SU-DHL-6 (cell line): ENCODE data around the gene STK39.

Source experiments
- H2AFZ ChIP-seq: fragments of 200-600 bp; sonication (generic); 2 replicates; pipeline ENCODE4 v1.6.1; 2014; ENCODE audit warnings: low read depth, mild to moderate bottlenecking, moderate library complexity, mixed read lengths, antibody characterized with exemption, low read length; ENCODE audit not compliant: severe bottlenecking
- H3F3A ChIP-seq: fragments of 200-600 bp; shearing (Covaris generic); 2 replicates; pipeline ENCODE4 v1.6.0; 2016; ENCODE audit warnings: antibody characterized with exemption, mild to moderate bottlenecking; ENCODE audit not compliant: insufficient read depth
- H3K27ac ChIP-seq: fragments of 200-600 bp; sonication (generic); 2 replicates; pipeline ENCODE4 v1.5.1; 2016; ENCODE audit warnings: low read depth, mild to moderate bottlenecking, low read length, moderate library complexity, mixed read lengths
- H3K27me3 ChIP-seq: fragments of 200-600 bp; sonication (generic), shearing (Covaris generic); 2 replicates; pipeline ENCODE4 v1.6.0; 2014; ENCODE audit warnings: mild to moderate bottlenecking, low read length
- H3K36me3 ChIP-seq: fragments of 200-600 bp; sonication (generic); 2 replicates; pipeline ENCODE4 v1.6.1; 2014; ENCODE audit warnings: mild to moderate bottlenecking, low read length, mixed read lengths
- H3K4me2 ChIP-seq: fragments of 300-600, 200-600 bp; shearing (Covaris generic), sonication (generic); 2 replicates; pipeline ENCODE4 v1.6.0; 2014; ENCODE audit warnings: low read length, low read depth, mild to moderate bottlenecking; ENCODE audit not compliant: poor library complexity, severe bottlenecking
- H3K4me3 ChIP-seq: fragments of 200-600 bp; sonication (generic); 2 replicates; pipeline ENCODE4 v1.5.1; 2014; ENCODE audit warnings: antibody characterized with exemption, low read length, mild to moderate bottlenecking, mixed read lengths; ENCODE audit not compliant: insufficient read depth, poor library complexity, severe bottlenecking
- H3K79me2 ChIP-seq: fragments of 200-600 bp; sonication (generic); 2 replicates; pipeline ENCODE4 v1.6.1; 2014; ENCODE audit warnings: mild to moderate bottlenecking, low read length, moderate library complexity; ENCODE audit not compliant: insufficient read depth
- H3K9ac ChIP-seq: fragments of 200-600 bp; sonication (generic); 2 replicates; pipeline ENCODE4 v1.7.0; 2014; ENCODE audit warnings: mild to moderate bottlenecking, low read length
- H3K9me2 ChIP-seq: fragments of 200-600 bp; sonication (generic); replicated peaks from 2 replicates; pipeline ENCODE4 v1.6.1; 2014; ENCODE audit warnings: low read length; ENCODE audit not compliant: insufficient read depth
- H3K9me3 ChIP-seq: fragments of 200-600 bp; sonication (generic); 2 replicates; pipeline ENCODE4 v1.6.1; 2014; ENCODE audit warnings: low read length, mixed read lengths; ENCODE audit not compliant: insufficient read depth
- H4K20me1 ChIP-seq: fragments of 200-600 bp; sonication (generic); 2 replicates; pipeline ENCODE4 v1.6.1; 2014; ENCODE audit warnings: low read depth, mild to moderate bottlenecking, antibody characterized with exemption, low read length, moderate library complexity, mixed read lengths
- EZH2phosphoT487 ChIP-seq: fragments of 200-600 bp; sonication (generic), shearing (Covaris generic); conservative IDR thresholded peaks from 2 replicates; pipeline ENCODE4 v1.6.1; 2018; ENCODE audit warnings: mild to moderate bottlenecking, antibody characterized with exemption, low read length, moderate library complexity, mixed read lengths
- TF ChIP-seq, protein P1 (sequence below): fragments of 200-600 bp; sonication (generic); IDR thresholded peaks from one replicate; pipeline ENCODE4 v1.5.1; 2017; ENCODE audit warnings: antibody characterized with exemption, mild to moderate bottlenecking, low read length, moderate library complexity; ENCODE audit not compliant: insufficient read depth, poor library complexity, severe bottlenecking

STK39 gene

DNA sequence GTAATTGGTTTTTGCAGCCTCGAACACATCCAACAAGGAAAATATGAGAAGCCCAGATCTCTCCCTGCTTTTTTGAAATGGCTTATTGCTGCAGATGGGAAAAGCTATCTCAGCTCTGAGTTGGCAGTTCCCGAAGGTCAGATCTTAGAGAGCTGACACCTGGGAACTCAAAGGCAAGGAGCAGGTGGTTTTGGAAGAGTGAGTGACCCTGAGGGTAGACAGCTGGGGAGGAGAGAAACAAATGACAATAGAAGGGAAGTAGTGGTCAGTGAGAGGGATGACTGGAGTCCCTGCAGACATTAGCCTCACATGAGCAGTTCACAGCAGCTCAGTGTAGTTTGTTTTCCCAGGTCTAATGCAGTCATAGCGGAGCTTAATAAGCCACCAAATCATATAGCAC lies 317.9 kb downstream of the STK39 start:
- H3K27ac ChIP-seq, result no peak overlapping the region
- H3K9me3 ChIP-seq, result no peaks in the 10 kb centered on the region
- TF ChIP-seq EZH2phosphoT487, result no peak
- TF ChIP-seq, protein P1, sequence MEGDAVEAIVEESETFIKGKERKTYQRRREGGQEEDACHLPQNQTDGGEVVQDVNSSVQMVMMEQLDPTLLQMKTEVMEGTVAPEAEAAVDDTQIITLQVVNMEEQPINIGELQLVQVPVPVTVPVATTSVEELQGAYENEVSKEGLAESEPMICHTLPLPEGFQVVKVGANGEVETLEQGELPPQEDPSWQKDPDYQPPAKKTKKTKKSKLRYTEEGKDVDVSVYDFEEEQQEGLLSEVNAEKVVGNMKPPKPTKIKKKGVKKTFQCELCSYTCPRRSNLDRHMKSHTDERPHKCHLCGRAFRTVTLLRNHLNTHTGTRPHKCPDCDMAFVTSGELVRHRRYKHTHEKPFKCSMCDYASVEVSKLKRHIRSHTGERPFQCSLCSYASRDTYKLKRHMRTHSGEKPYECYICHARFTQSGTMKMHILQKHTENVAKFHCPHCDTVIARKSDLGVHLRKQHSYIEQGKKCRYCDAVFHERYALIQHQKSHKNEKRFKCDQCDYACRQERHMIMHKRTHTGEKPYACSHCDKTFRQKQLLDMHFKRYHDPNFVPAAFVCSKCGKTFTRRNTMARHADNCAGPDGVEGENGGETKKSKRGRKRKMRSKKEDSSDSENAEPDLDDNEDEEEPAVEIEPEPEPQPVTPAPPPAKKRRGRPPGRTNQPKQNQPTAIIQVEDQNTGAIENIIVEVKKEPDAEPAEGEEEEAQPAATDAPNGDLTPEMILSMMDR, result no peak
- H3K9ac ChIP-seq, result no peak overlapping the region
- no peaks in the 10 kb centered on the region for H3K9me2 ChIP-seq
- no peak overlapping the region for H3K4me3 ChIP-seq
- no peaks in the 10 kb centered on the region for H3F3A ChIP-seq
- H4K20me1 ChIP-seq, result no peaks in the 10 kb centered on the region
- H2AFZ ChIP-seq, result no peak overlapping the region
- H3K36me3 ChIP-seq, result no peaks in the 10 kb centered on the region
- no peak overlapping the region for H3K4me2 ChIP-seq
- no peaks in the 10 kb centered on the region for H3K79me2 ChIP-seq
- H3K27me3 ChIP-seq, result no peaks in the 10 kb centered on the region

GRCh38 chr2:167928434-167928833 lies 319.0 kb downstream of the STK39 start:
- Histone ChIP-seq H3K27ac (no peak overlapping the region), H3K36me3 (no peaks in the 10 kb centered on the region), H3K9me3 (no peaks in the 10 kb centered on the region), H3F3A (no peaks in the 10 kb centered on the region), H3K79me2 (no peaks in the 10 kb centered on the region), H3K4me3 (no peak overlapping the region), H3K9ac (no peak overlapping the region), H4K20me1 (no peaks in the 10 kb centered on the region), H3K27me3 (no peaks in the 10 kb centered on the region), H3K9me2 (no peaks in the 10 kb centered on the region), H3K4me2 (no peak overlapping the region), H2AFZ (no peak overlapping the region)
- TF ChIP-seq EZH2phosphoT487, result no peak
- TF ChIP-seq, protein P1, result no peak

DNA sequence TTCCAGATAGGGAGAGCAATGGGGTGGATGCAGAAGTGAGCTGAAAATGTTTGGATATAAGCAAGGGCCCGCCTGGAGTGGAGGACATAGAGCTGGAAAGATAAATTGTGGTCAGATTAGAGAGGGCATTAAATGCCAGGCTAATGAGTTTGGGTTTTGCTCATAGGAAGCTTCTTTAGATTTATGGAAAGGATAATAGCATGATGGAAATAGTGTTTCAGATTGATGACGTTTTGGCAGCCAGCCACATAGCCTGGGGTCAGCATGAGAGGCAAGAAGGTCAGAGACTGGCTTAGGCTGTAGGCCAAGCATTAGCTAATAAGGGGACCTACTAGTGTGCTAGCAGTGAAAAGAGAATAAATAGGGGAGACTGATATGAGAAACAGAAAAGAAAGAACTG lies 321.6 kb downstream of the STK39 start:
- Histone ChIP-seq H3K36me3 (no peaks in the 10 kb centered on the region), H3K4me3 (no peak overlapping the region), H3K79me2 (no peaks in the 10 kb centered on the region), H4K20me1 (no peaks in the 10 kb centered on the region), H3K4me2 (no peak overlapping the region), H3K9me3 (no peaks in the 10 kb centered on the region), H3K27ac (no peak overlapping the region), H2AFZ (no peak overlapping the region), H3K9me2 (no peaks in the 10 kb centered on the region), H3K27me3 (no peaks in the 10 kb centered on the region), H3K9ac (no peak overlapping the region), H3F3A (no peaks in the 10 kb centered on the region)
- no peak for TF ChIP-seq EZH2phosphoT487
- TF ChIP-seq, protein P1, result no peak

DNA sequence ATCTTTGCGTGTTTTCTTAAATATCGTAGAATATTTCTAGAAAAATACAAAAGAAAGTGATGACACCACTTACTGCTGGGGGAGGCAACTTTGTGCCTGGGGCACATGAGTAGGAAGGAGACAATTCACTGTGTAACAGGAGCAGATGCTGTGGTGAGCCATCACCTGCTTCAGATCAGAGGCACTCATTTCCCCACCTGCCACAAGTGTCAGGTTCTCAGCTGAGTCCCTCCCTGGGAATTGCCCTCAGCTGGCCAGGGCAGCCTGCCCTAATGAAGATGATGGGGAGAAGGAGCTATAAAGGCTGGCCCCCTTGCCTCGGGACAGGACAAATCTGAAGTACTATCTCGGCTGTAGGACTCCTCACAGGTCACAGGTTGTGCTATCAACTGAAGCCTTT lies 322.8 kb downstream of the STK39 start:
- H3K36me3 ChIP-seq, result no peaks in the 10 kb centered on the region
- no peaks in the 10 kb centered on the region for H3K9me3 ChIP-seq
- H4K20me1 ChIP-seq, result no peaks in the 10 kb centered on the region
- TF ChIP-seq, protein P1, result no peak
- no peak for TF ChIP-seq EZH2phosphoT487
- no peaks in the 10 kb centered on the region for H3K27me3 ChIP-seq
- no peaks in the 10 kb centered on the region for H3F3A ChIP-seq
- no peaks in the 10 kb centered on the region for H3K9me2 ChIP-seq
- H3K4me2 ChIP-seq, result no peak overlapping the region
- no peak overlapping the region for H3K27ac ChIP-seq
- no peak overlapping the region for H2AFZ ChIP-seq
- no peaks in the 10 kb centered on the region for H3K79me2 ChIP-seq
- no peak overlapping the region for H3K4me3 ChIP-seq
- no peak overlapping the region for H3K9ac ChIP-seq
